Left renal cortex interstitium (tissue), 4 donors: Measurements from ENCODE around the gene PRSS2. TPM values are rescaled to one million over a fixed set of nuclear protein-coding genes. Genes with fewer than 3 reads are reported as not detected.
"Not testable (repeated sequence)": the region's sequence is repeated elsewhere in the genome, so short reads cannot be mapped to it uniquely, and the experiment has no call there.

Experiments used
- DNase-seq, 4 donors: peaks; one replicate each; pipeline ENCODE4 v3.0.0-alpha.2; 2013; ENCODE audit warnings: low read depth in 4 of 4, low spot score in 2 of 4, missing footprints in 1 of 4
- polyA plus RNA-seq, 4 donors: library from polyadenylated mRNA; unstranded; fragments of 120-200 nt; gene quantifications; one replicate each; pipeline ENCODE4 v1.2.1, GENCODE V29; 2013; ENCODE audit not compliant: insufficient read length in 4 of 4

PRSS2 gene
- not detected for polyA plus RNA-seq

DNA sequence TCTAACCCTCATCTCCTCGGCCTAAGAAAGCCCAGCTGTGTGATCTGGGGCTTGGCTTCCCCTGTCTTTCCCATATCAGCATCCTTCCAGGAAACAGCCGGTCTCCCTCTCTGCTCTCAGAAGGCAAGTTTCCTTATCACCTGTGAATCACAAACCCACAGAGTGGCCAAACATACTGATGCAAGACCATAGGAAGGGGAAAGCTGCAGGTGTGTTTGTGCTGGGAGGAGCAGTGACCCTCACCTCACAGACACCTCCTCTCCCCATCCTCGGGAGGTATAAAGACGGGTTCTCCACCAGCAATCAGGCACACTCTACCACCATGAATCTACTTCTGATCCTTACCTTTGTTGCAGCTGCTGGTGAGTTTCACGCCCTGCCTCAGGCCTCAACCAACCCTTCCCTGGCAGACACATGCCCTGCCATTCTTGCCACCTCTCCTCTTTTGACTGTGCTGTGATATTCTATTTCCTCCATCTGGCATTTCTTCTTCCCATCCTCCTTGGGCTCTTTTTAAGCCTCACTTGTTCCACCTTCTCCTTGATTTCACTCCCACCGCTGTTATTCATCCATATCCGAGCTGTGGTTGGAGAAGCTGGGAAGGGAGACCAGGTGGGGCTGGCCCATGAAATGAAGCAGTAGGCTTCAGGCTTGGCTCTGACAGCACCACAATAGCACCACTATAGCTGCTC, at the start of gene PRSS2:
PRSS2 (plus strand) TSS at position 310 of the 692 bp plus-strand sequence; CDS start at position 323, 13 bp downstream.
- DNase-seq: no peak

DNA sequence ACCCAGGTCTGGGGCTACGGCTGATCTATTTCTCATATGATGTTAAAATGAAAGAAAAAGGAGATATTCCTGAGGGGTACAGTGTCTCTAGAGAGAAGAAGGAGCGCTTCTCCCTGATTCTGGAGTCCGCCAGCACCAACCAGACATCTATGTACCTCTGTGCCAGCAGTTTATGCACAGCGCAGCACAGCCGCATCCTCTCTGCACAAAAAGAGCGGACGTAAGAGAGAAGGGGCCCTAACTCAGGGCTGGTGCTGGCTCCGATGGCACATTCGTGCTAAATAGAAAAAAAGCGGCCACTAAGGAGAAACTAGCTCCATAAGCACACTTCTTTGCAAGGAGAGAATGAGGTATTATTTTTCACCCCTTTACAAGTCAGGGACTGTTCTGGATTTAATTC, 49.8 kb upstream of the PRSS2 start:
- DNase-seq: no peak

DNA sequence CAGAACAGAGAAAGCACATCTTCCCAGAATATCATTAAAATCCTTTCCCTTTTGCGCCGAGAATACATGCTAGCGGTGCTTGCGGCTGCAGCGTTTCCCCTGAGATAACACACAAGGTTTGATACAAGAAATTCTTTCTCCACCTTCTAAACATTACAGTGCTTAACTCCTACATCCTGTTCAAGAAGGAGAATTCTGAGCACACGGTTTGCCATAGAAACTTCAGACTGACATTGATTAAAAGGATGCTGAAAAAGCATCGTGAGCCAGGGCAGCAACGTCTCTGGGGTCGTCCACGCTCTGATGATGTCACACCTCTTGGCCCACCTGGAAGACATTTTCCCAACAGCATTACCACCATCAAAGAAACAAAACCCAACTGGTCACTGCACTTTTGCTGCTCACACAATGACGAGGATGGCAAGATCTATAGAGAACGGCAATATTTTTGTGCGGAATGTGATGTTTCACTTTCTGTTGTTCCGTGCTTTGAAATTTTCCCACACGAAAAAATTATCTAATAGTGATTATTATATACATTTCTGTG, 48.4 kb upstream of the PRSS2 start:
- no peak for DNase-seq

- DNase-seq: no peak
Measured at GRCh38 chr7:142733271-142733670, 37.5 kb upstream of the PRSS2 start.

- DNase-seq: no peak
Measured at GRCh38 chr7:142739923-142740492, 30.8 kb upstream of the PRSS2 start.

- no peak for DNase-seq
Measured at GRCh38 chr7:142740786-142741185, 30.0 kb upstream of the PRSS2 start.

GRCh38 chr7:142741932-142742331, 28.8 kb upstream of the PRSS2 start:
- not testable (repeated sequence) for DNase-seq

DNA sequence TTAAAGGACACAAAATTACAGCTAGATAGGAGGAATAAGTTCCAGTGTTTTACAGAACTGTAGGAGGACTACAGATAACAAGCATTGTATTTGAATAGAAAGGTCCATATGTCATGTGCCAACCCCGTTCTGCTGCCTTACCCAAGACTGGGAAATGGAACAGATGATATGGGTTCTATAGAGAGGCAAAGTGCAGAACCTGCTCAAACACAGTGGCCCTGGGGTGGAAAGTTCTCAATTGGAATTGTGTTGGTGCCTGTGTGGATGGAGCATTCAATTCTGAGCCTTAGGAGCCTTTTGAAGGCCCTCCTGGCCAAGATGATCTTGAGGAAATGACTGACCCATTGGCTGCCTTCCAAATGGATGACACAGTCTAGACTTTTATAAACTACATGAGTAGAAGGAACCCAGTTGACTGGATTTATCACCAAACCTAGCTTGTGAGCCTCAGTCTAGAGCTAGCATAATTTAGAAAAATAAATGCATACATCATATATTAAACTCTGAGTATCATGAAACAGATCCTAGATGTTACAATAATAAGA, 25.6 kb upstream of the PRSS2 start:
- DNase-seq: no peak

GRCh38 chr7:142745745-142746144, 25.0 kb upstream of the PRSS2 start:
- DNase-seq: no peak

GRCh38 chr7:142746264-142746663, 24.5 kb upstream of the PRSS2 start:
- DNase-seq: no peak

DNA sequence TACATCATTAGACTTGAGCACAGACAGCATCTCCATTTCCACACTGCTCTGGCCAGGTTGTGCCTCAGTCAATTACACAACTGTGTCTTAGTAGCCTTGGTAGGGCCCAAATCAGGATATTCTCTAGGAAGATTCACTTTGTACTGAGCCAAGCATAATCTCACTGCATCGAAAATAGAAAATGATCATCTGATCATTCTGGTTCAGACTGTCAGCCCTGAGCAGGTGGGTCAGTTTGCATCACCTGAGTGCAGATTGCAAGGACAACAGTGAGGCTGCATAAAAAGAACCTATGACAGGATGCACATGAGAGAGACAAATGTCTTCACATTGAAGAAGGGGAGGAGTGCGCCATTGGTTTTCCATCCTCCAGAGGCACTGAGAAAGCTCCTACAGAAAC, 22.4 kb upstream of the PRSS2 start:
- not testable (repeated sequence) for DNase-seq

DNA sequence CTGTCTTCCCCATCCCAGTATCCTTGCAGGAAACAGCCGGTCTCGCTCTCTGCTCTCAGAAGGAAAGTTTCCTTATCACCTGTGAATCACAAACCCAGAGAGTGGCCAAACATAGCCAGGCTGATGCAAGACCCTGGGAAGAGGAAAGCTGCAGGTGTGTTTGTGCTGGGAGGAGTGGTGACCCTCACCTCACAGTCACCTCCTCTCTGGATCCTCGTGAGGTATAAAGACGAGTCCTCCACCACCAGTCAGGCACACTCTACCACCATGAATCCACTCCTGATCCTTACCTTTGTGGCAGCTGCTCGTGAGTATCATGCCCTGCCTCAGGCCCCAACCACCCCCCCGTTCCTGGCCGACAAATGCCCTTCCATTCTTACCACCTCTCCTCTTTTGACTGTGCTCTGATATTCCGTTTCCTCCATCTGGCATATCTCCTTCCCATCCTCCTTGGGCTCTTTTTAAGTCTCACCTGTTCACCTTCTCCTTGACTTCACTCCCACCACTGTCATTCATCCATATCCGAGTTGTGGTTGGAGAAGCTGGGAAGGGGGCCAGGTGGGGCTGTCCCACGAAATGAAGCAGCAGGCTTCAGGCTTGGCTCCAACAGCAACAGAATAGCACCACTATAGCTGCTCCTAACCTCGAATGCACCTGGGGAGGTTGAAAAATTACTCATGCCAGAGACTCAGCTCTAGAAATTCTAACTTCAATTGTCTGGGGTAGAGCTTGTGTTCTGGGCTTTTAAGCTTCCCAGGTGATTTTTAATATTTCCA, 21.4 kb upstream of the PRSS2 start, which contains the start of gene PRSS1:
PRSS1 (plus strand) TSS at position 255 of the 776 bp plus-strand sequence; CDS start at position 268, 13 bp downstream.
- DNase-seq: no peak

DNA sequence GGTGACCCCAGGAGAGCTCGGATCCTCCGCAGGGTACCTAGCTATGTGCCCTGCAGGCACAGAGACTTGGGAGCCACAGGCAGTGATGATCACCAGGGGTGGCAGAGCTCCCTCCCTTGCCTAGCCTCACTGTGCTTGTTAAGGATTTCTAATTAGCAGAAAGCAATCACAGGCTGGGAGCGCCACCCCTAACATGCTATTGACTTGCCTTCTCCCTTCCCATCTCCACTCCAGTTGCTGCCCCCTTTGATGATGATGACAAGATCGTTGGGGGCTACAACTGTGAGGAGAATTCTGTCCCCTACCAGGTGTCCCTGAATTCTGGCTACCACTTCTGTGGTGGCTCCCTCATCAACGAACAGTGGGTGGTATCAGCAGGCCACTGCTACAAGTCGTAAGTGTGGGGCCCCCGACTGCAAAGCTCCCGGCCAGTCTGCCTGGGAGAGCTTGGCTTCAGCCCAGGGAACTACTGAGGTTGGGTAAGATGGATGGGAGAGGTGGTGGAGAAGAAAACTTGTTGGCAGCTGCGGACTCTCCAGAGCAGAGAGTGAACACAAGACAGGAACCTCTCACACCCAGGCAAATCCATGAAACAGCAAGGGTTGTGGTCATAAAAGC, 20.3 kb upstream of the PRSS2 start:
- DNase-seq: no peak

DNA sequence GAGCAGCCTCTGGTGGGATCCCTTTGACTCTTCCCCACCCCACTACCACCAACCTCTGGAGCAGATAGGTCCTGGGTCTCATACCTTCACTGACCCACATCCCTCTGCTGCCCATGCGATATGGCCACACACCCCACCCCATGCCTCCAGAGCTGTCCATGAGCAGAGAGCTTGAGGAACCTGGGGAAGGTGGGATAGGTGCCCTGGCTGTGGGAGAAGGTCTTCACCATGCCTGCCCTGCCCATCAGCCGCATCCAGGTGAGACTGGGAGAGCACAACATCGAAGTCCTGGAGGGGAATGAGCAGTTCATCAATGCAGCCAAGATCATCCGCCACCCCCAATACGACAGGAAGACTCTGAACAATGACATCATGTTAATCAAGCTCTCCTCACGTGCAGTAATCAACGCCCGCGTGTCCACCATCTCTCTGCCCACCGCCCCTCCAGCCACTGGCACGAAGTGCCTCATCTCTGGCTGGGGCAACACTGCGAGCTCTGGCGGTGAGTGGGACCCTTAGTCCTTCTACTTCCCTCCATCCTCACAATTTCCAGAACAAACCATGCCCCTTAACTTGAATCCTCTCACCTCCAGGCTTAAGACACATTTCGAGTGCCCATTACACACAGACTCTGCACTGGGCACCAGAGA, 19.1 kb upstream of the PRSS2 start:
- not testable (repeated sequence) for DNase-seq

DNA sequence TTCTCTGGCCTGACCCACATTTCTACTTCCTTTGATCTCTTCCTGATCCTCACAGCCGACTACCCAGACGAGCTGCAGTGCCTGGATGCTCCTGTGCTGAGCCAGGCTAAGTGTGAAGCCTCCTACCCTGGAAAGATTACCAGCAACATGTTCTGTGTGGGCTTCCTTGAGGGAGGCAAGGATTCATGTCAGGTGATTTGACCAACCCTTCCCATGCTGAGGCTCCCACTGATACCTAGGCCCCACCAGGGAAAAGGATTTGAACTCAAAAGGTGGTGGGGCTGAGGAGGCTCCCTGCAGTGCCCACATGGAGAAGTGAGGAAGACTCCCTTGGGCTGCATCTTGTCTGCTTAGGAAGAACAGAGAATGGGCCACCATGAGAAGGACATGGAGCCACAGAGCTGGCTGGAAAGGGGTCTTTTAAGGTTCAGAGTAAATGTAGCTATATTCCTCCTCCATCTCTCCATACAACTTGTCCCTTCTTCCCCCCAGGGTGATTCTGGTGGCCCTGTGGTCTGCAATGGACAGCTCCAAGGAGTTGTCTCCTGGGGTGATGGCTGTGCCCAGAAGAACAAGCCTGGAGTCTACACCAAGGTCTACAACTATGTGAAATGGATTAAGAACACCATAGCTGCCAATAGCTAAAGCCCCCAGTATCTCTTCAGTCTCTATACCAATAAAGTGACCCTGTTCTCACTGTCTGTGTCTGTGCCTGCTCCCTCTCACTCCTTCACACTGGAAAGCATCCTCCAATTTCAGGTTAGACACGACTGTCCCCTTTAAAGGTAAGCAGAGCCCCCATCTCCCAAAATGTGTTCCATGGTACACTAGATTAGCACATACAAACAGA, 18.2 kb upstream of the PRSS2 start:
- no peak for DNase-seq

DNA sequence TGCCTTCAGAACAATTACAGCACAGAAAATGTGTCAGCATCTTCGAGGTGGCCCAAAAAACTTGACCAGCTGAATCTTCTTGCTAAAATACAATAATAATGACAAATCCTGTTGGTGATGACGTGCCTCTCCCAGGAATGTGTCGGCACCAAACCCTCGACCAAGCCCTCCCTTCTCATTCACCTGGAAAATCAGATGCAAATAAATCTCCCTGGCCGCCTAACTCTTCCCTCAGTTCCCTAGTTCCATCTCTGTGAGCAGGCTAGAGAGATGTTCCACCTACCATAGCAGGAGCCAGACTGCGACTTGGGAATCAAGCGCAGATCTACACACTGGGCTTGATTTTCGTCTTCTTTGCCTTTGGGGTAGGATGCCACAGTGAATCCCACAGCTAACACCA, 17.4 kb upstream of the PRSS2 start:
- DNase-seq: no peak

GRCh38 chr7:142753925-142754491, 16.8 kb upstream of the PRSS2 start:
- not testable (repeated sequence) for DNase-seq

DNA sequence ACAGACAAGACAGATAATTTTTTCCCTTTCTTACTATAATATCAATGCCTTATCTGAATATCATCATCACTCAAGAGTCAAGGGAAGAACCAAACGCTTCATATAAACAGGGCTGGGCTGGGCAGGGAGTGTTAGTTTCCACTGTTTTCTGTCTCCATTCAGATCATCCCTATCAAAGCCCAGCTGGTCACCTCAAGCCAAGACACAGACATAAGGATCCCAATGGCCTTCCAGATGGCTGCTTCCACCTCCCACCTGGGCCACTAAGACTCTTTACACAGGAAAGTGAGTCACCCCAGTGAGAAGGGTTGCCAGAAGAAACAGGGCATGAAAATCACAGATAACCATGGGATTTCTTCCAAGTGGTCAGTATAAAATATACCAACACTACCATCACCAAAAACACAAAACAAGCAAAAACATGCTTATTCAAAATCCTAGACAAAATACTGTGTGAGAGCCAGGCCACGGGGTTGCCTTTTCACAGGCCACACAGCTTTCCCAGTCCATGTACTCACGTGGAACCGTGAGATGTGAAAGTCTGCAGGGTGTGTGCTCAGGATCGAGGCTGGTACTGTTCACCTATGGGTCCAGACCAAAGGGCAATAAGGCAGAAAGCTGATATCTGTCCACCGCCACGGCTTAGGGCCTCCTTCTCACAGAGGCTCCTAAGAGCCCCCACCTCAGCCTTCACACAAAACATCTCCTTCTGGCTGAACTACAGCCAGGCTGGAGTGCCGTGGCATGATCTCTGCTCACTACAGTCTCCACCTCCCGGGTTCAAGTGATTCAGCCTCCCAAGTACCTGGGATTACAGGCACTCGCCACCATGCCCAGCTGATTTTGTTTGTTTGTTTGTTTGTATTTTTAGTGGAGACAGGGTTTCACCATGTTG, 15.8 kb upstream of the PRSS2 start:
- DNase-seq: no peak
